Measurements from ENCODE around the gene NTHL1.

The NTHL1 gene

DNA sequence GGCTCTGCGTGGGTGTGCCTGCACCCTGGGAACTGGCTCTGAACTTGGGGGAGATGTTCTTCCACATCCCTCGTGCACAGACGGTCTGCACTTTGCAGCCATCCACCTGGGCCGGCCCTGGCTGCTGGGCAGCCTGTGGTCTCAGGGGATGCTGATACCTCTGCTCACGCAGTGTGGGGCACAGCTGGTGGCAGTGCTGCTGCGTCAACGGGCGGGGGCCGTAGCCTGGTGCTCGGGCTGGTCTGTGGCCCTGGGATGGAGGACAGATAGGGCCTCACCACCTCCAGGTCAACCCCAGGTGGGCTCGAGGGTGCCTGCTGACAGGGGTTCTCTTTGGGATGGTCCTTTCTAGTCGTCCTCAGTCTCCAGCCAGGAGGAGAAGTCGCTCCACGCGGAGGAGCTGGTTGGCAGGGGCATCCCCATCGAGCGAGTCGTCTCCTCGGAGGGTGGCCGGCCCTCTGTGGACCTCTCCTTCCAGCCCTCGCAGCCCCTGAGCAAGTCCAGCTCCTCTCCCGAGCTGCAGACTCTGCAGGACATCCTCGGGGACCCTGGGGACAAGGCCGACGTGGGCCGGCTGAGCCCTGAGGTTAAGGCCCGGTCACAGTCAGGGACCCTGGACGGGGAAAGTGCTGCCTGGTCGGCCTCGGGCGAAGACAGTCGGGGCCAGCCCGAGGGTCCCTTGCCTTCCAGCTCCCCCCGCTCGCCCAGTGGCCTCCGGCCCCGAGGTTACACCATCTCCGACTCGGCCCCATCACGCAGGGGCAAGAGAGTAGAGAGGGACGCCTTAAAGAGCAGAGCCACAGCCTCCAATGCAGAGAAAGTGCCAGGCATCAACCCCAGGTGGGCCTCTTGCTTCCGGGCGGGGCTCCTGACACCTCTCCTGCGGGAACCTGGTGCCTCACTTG is 36.5 kb upstream of the NTHL1 start:
- DNase-seq: no peak

DNA sequence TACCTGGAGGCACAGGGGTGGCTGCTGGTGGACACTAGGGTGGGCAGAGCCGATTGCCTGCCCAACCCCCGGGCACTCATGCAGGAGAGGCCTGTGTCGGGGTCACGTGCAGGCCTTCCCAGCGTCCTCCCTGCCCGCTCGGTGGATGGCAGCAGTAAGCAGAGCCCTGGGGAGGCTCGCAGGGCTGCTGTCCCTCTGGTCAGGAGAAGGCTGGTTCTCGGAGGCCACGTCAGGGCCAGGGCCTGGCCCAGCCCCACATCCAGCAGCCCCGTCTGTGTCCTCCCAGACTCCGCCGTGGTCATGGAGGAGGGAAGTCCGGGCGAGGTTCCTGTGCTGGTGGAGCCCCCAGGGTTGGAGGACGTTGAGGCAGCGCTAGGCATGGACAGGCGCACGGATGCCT is 35.8 kb upstream of the NTHL1 start:
- no peak for DNase-seq

DNA sequence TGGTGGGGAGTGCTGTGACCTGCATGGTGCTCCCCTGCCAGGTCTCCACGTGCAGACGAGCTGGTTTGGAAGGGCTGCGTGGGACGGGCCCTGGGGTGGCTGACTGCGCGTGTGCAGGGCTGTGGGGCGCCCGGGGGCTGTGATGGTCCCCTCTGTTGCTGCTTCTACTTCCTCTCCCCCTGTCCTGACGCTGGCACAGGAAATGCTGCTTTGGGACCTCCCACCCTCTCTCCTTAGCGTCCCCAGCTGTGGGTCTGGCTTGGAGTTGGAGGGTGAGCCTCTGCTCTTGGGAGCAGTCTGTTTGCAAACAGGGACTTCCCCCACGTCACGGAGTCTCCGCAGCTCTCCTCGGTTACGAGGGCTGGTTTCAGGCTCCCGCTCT is 35.3 kb upstream of the NTHL1 start:
- DNase-seq: no peak

DNA sequence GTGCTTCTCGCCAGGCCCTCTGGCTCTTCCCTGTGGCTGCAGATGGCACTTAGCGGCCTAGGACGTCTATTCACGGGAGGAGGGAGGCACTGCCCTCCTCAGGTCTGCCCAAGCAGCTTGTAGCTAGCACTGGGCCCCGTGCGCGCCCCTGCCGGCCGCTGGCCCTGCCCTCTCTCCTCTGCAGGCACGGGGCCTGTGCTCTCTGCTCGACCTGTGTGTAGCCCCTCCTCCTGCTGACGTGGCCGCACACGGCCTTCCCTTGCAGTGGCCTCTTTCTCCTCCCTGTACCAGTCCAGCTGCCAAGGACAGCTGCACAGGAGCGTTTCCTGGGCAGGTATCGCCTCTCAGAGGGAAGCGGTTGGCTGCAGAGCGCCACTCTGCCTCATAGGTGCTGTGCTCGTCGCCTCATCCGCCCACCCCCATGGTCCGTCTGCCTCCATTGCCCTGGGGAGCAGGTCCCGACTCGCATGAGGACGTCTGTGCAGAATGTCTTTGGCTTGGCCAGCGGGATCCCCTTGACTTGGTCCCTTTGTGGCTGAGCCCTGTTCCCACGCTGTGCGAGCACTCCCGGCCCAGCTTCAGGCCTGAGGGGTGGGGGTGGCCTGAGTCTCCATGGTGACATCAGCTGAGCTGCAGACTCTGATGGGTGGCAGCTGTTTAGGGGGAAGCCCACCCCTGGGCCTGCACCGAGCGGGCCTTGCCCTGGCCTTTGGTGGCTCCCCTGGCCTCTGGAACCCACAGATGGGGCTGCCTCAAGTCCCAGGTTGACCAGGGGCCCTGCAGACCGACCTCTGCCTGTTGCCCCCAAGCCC is 34.7 kb upstream of the NTHL1 start:
- DNase-seq: no peak

DNA sequence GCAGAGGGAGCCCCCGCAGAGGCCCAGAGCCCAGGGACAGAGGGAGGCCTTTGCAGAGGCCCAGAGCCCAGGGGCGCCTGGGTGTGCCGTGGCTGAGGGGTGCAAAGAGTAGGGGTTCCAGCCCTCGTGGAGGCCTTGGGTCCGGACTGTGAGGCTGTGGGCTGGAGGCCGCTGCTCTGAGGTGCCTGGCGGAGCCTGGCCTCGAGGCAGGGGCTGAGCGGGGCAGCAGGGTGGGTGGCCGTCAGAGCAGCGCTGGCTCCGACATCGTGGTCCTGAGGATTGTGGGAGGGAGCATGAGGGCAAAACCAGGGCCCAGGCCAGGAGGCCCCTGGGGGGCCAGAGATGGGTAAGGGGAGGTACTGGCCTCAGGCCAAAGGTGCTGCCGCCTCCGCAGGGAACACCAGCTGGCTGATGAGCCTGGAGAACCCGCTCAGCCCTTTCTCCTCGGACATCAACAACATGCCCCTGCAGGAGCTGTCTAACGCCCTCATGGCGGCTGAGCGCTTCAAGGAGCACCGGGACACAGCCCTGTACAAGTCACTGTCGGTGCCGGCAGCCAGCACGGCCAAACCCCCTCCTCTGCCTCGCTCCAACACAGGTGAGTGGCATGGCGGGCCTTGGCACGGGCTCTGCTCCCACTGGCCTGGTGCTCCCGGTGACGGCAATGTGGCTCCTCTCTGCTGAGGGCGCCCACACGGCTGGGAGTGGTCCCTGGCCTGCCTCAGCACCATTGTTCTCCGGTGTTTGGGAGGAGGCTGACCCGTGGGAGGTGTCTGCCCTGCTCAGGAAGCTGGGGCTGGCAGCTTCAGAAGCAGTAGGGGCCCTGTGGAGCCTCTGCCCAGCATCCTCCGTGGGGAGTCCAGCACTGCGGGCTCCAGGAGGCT is 33.8 kb upstream of the NTHL1 start:
- no peak for DNase-seq

DNA sequence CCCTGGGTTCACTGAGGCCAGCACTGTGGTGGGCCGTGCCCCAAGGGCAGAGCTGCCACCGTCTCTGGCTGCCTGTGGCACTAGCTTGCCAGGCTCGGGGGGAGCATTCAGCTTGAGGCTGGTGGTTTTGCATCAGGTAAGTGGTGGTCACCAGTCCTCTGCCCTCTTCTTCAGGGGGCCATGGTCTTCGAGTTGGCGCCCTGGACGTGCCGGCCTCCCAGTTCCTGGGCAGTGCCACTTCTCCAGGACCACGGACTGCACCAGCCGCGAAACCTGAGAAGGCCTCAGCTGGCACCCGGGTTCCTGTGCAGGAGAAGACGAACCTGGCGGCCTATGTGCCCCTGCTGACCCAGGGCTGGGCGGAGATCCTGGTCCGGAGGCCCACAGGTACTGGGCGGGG is 32.4 kb upstream of the NTHL1 start:
- DNase-seq: no peak

DNA sequence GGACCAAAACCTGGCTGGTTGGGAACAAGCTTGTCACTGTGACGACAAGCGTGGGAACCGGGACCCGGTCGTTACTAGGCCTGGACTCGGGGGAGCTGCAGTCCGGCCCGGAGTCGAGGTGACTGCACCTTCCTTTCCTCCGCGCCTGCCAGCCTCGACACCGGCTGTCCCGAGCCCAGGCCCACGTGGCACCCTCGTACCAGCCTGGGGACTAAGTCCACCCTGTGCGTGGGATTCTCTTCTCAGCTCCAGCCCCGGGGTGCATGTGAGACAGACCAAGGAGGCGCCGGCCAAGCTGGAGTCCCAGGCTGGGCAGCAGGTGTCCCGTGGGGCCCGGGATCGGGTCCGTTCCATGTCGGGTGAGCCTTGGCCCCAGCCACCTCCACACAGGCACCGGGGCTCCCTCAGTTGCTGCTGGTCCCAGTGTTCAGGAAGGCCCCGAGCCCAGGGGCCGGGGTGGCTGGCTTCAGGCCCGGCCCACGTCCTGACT is 31.7 kb upstream of the NTHL1 start:
- DNase-seq: no peak

DNA sequence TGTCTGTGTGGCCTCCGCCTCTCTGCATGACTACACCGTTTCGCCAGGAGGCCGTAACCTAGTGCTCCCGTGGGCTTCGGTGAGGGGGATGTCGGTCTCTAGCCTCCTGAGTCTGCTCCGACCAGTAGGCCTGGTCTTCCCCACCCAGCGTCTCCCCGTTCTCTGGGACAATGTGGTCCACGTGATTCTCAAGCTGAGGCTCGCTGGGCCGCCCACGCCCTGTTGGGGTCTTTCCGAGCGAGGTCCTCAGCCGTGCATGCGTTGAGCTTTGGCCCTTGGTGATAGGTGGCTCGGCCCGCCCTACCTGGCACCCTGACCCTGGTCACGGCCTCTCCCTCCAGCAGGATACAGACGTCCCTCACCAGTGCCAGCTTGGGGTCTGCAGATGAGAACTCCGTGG is 31.1 kb upstream of the NTHL1 start:
- DNase-seq: no peak

DNA sequence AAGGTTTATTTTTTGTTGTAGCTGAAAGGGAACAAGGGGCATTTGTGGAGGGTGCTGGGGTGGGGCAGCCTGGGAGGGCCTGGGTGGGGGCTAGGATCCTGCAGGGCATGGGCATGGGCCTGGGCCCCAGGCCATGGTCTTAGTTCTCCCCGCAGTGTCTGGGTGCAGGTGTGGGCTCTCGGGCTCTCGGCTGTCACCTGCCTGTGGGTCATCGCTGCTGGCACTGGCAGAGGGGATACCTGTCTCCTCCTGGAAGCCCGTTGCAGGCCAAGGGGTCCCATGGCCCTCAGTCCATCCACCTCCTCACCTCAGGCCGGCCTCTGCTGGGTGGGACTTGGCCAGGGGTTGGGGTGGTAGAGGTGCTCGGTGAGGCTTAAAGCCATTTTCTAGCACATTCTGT is 30.5 kb upstream of the NTHL1 start:
- no peak for DNase-seq

DNA sequence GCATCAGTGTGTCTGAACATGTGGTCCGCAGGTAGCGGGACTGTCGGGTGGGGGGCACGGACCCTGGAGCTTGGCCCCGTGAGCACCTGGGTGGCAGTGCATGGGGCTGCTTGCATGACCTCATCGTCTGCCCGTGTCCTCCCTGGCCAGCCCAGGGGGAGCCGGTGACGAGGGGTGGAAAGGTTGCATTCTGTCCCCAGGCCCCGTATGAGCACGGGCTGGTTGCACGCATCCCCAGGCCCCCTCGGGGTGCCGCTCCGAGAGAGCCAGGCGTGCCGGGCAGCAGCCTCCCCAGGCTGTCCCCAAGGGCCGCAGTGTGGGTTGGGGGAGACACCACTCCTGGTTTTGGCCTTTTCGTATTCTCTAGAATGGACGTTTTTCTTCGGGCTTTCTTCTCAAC is 30.1 kb upstream of the NTHL1 start:
- no peak for DNase-seq

DNA sequence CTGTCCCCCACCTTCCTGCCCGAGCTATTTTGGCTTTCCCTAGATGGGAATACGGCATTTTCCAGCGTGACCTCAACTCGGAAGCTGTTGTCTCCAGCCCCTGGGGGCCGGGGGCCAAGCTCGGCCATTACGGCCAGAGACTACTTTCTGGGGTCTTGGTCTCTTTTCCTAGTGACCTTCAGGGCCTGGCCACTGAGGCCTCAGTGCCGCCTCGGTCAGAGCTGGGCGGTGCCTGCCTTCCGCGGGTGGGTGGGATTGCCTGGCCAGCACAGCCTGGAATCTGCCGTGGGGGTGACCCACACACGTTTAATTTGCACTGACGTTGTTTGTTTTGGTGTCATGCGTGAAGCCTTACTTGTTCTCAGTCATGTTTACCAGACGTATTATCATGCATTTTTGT is 29.4 kb upstream of the NTHL1 start:
- no peak for DNase-seq

DNA sequence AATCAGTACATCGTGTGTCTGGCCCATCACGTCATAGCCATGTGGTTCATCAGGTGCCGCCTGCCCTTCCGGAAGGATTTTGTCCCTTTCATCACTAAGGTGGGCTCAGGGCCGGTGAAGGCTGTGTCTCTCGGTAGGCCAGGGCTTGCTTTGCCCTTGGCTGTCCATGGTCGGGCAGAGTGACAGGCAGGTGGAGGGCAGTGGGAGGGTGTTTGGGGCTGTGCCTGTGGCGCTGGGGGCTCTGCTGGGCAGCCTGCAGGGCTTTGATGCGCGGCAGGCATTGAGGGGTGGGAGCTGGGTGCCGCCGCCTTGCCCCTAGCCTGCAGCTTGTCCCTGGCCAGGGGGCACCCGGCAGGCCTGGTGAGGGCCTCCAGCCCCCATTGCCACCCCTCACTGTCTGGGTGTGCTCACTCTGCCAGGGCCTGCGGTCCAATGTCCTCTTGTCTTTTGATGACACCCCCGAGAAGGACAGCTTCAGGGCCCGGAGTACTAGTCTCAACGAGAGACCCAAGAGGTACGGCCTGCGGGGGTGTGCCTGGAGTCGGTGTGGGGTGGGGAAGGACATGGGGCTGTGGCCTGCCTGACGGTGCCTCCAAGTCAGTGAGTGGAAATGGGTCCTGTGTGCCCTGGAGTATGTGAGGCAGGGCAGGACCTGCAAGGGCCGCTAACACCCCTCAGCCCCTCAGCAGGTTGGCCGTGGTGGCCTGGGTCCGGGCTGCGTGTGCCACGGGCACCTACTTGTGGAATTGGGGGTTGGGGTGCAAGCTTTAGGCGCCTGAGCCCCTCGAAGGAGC is 28.6 kb upstream of the NTHL1 start:
- no peak for DNase-seq

DNA sequence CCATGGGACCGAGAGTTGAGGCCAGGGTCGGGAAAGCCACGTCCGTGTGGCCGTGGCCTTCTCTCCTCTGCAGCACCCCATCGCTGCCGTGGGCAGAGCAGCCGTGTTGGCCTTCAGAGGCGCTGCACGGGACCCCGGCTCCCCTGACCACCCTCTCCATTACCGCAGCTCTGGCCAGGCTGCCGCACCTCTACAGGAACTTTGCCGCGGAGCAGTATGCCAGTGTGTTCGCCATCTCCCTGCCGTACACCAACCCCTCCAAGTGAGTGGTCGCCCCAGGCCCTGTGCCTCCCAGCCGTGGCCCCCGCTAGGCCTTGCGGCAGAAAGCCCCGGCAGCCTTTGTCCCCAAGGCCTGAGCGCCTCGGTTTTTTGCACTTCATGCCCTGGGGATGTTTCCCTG is 28.0 kb upstream of the NTHL1 start:
- no peak for DNase-seq

DNA sequence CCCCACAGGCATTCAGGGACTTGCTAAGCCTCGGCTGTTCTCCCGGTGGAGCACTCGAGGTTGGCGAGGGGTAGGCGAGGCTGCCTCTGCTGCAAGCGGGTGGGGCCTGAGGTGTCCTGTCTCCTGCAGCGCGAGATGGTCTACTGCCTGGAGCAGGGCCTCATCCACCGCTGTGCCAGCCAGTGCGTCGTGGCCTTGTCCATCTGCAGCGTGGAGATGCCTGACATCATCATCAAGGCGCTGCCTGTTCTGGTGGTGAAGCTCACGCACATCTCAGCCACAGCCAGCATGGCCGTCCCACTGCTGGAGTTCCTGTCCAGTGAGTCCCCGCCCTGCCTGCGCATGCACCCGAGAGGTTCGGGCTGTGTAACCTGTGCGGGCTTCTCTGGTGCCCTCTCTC is 26.4 kb upstream of the NTHL1 start:
- no peak for DNase-seq

DNA sequence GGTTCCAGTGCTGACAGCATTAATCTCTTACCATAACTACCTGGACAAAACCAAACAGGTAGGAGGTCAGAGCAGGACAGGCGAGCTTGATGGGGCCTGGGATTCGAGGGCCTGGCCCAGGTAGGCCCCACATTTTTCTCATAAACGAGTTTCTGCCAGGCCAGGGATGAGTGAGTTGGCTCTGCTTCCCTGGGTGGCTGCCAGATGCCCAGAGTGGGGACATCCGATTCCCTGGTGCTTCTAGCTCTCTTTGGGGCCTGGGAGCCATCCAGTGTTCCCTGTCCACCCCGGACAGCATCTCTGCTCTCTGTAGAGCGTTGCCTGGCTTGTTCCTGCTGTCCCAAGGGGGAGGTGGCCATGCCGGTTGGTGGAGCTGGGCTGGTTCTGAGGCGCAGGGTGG is 25.3 kb upstream of the NTHL1 start:
- DNase-seq: no peak

DNA sequence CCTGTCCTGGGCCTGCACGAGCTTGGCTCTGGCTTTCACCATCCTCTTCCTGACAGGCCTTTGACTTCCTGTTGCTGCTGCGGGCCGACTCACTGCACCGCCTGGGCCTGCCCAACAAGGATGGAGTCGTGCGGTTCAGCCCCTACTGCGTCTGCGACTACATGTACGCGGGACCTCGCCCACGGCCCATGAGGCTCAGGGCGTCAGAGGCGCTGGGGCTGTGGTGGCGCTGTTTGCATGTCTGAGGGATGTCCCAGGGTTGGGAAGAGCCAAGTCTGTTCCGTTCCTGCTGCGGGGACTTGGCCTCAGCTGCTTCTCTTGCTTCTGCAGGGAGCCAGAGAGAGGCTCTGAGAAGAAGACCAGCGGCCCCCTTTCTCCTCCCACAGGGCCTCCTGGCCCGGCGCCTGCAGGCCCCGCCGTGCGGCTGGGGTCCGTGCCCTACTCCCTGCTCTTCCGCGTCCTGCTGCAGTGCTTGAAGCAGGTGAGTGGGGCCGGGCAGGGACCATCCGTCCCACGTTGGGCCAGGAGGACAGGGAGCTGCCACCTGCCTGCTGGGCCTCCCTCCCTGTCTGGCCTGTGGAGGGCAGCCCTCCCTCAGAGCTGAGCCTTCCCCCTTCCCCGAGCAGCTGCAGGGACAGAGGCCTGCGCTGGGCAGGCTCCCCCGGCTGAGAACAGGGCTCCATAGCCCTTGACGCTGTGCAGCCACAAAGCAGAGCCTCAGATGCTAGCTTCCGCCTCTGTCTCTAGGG is 24.0 kb upstream of the NTHL1 start:
- DNase-seq: no peak

DNA sequence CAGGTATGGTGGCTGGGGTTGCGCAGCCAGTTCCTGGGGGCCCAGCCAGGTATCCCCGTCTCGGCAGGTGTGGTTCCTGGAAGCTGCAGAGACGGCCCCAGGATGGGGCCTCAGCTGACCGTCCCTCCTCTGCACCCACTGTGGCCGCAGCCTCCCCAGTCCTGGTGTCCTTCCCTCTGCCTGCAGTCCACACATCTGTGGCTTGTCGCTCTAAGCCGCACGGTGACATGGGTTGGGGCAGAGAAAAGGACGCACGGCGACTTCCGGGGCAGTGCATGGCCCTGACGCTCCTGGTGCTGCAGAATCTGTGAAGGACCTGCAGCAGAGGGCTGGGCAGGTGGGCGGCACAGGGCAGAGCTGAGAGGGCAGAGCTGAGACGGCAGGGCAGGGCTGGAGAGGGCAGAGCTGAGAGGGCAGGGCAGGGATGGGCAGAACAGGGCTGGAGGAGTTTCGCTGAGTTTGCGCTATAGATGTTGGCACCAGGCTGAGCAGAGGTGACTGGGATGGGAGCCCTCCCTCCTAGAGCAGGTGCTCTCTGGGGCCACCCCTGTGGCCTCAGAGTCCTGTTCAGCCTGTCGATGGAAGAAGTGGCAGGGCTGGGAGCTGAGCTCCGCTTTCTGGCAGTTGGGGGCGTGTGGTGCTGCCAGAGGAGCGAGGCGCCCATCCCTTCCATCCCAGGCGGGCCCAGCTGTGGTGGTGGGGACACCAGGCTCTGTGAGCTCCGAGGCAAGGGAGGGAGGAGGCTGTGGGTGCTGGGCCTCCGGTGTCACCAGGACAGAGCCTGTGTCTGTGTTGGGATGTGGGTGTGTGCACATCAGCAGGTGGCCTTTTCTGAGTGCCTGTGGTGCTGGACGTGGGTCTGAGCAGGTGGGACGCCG is 23.2 kb upstream of the NTHL1 start:
- no peak for DNase-seq

DNA sequence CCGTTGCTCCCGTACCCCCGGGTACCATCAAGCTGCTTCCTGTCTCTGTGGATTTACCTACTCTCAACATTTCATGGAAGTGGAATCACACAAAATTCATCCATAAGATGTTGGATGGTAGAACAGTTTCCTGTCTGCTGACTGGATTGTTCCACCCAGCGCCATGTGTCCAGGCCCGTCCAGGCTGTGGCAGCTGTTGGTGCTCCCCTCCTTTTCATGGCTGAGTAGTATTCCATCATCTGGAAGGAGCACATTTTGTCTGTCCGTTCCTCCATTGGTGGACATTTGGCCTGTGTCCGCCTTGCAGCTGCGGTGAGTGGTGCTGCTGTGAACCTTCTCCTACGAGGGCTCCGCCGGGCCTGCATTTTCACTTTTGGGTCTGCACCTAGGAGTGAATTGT is 18.5 kb upstream of the NTHL1 start:
- no peak for DNase-seq

DNA sequence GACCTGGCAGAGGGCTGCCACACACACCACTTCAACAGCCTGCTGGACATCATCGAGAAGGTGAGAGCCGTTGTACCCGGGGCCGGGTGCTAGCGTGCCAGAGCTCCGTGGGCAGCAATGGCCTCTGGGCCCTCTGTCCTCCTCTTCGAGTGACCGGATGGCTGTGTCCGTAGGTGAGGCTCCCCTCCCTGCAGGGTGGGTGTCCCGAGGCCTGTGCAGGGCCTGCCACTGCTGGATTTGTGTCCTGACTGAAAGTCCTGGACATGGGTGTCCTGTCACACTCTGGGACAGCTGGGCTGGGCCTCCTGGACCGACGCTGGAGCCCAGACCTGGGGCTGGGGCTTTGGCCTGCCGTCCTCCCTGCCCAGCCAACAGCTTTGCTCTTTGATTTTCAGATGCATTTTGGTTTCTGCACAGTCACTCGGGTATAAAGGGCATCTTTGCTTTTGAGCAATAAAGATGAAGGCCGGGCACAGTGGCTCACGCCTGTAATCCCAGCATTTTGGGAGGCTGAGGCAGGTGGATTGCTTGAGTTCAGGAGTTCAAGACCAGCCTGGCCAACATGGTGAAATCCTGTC is 16.8 kb upstream of the NTHL1 start:
- no peak for DNase-seq

DNA sequence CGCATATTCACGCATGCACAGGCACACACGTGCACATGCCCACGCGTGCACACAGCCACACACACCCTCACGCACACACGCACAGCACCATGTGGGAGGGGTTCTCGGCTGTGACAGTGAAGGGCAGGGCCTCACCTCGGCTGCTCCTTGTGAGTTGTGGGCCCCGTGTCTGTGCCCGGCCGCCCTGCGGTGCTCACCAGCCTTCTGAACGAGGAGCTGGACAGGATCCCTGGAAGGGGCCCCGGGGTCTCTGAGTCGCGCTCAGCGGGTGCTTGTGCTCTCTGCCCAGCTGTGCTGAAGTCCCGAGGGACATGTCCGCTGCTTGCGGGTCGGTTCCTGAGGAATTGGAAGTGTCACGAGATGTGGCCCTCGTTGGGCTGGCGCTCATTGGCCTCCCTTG is 16.2 kb upstream of the NTHL1 start:
- DNase-seq: no peak
